ENCODE data around the gene OAT.

Gene OAT

GRCh38 chr10:124408357-124408756, 10.4 kb downstream of the OAT start:
- no peak overlapping the region for H3K4me3 ChIP-seq (replicated peaks; ENCODE audit: insufficient read depth, low read length)
- H3K27ac ChIP-seq (replicated peaks) = no peak overlapping the region
- no peak for DNase-seq (ENCODE audit: low read depth in 1 of 2, low spot score in 1 of 2)
- no peaks in the 10 kb centered on the region for H3K27me3 ChIP-seq (ENCODE audit: insufficient read depth, poor library complexity, severe bottlenecking)
- no peak for TF ChIP-seq POLR2AphosphoS5 (IDR thresholded peaks at IDR 0.05; ENCODE audit: low read depth)
- TF ChIP-seq SPI1 (IDR thresholded peaks at IDR 0.05; ENCODE audit: borderline replicate concordance, low read depth) = no peak
- TF ChIP-seq, protein P1, sequence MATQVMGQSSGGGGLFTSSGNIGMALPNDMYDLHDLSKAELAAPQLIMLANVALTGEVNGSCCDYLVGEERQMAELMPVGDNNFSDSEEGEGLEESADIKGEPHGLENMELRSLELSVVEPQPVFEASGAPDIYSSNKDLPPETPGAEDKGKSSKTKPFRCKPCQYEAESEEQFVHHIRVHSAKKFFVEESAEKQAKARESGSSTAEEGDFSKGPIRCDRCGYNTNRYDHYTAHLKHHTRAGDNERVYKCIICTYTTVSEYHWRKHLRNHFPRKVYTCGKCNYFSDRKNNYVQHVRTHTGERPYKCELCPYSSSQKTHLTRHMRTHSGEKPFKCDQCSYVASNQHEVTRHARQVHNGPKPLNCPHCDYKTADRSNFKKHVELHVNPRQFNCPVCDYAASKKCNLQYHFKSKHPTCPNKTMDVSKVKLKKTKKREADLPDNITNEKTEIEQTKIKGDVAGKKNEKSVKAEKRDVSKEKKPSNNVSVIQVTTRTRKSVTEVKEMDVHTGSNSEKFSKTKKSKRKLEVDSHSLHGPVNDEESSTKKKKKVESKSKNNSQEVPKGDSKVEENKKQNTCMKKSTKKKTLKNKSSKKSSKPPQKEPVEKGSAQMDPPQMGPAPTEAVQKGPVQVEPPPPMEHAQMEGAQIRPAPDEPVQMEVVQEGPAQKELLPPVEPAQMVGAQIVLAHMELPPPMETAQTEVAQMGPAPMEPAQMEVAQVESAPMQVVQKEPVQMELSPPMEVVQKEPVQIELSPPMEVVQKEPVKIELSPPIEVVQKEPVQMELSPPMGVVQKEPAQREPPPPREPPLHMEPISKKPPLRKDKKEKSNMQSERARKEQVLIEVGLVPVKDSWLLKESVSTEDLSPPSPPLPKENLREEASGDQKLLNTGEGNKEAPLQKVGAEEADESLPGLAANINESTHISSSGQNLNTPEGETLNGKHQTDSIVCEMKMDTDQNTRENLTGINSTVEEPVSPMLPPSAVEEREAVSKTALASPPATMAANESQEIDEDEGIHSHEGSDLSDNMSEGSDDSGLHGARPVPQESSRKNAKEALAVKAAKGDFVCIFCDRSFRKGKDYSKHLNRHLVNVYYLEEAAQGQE (IDR thresholded peaks at IDR 0.05; ENCODE audit: insufficient replicate concordance, low read depth) = no peak
- TF ChIP-seq GABPA (IDR thresholded peaks at IDR 0.05; ENCODE audit: low read depth) = no peak
- no peak for TF ChIP-seq CTCF (IDR thresholded peaks at IDR 0.05; ENCODE audit: insufficient read depth, low read length)

GRCh38 chr10:124407456-124407855, 11.3 kb downstream of the OAT start:
- Histone ChIP-seq H3K4me3 (replicated peaks; ENCODE audit: insufficient read depth, low read length) (no peak overlapping the region), H3K27me3 (ENCODE audit: insufficient read depth, poor library complexity, severe bottlenecking) (no peaks in the 10 kb centered on the region), H3K27ac (replicated peaks) (no peak overlapping the region)
- no peak for DNase-seq (ENCODE audit: low read depth in 1 of 2, low spot score in 1 of 2)
- TF ChIP-seq, protein P1 (IDR thresholded peaks at IDR 0.05; ENCODE audit: insufficient replicate concordance, low read depth) = no peak
- TF ChIP-seq SPI1 (IDR thresholded peaks at IDR 0.05; ENCODE audit: borderline replicate concordance, low read depth) (no peak), POLR2AphosphoS5 (IDR thresholded peaks at IDR 0.05; ENCODE audit: low read depth) (no peak), CTCF (IDR thresholded peaks at IDR 0.05; ENCODE audit: insufficient read depth, low read length) (no peak), GABPA (IDR thresholded peaks at IDR 0.05; ENCODE audit: low read depth) (no peak)

- no peak overlapping the region for H3K27ac ChIP-seq (replicated peaks)
- H3K4me3 ChIP-seq (replicated peaks; ENCODE audit: insufficient read depth, low read length) = no peak overlapping the region
- H3K27me3 ChIP-seq (ENCODE audit: insufficient read depth, poor library complexity, severe bottlenecking) = no peaks in the 10 kb centered on the region
- DNase-seq (ENCODE audit: low read depth in 1 of 2, low spot score in 1 of 2) = peak in 1 of 2 experiments; percentile 60
- TF ChIP-seq CTCF (IDR thresholded peaks at IDR 0.05; ENCODE audit: insufficient read depth, low read length) = peak; percentile 67
- 0 out of 2 replicates have a peak, but pooled peaks have one; percentile 9 for TF ChIP-seq GABPA (IDR thresholded peaks at IDR 0.05; ENCODE audit: low read depth)
- TF ChIP-seq SPI1 (IDR thresholded peaks at IDR 0.05; ENCODE audit: borderline replicate concordance, low read depth) = no peak
Measured at GRCh38 chr10:124403548-124403947, 15.2 kb downstream of the OAT start.

DNA sequence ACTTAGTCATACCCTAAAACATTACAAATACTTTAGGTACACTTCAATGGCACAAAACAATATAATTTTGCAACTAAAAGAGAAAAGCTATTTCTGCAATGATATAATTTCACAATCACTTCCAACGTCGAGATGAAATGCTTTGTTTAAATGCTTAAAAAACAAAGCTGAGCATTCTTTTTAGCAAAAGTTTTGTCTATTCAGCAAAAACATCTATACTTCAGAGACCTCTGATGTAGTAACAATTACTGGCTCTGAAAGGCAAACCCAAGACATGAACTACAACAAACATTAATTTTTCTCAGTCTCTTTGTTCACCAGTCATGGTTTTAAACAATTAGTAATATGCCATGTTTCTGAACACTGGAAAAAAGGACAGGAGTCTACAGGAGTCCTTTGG, 16.4 kb downstream of the OAT start:
- H3K4me3 ChIP-seq (replicated peaks; ENCODE audit: insufficient read depth, low read length) = no peak overlapping the region
- no peak overlapping the region for H3K27ac ChIP-seq (replicated peaks)
- no peak for DNase-seq (ENCODE audit: low read depth in 1 of 2, low spot score in 1 of 2)
- no peaks in the 10 kb centered on the region for H3K27me3 ChIP-seq (ENCODE audit: insufficient read depth, poor library complexity, severe bottlenecking)
- TF ChIP-seq, protein P1 (IDR thresholded peaks at IDR 0.05; ENCODE audit: insufficient replicate concordance, low read depth) = no peak
- TF ChIP-seq POLR2AphosphoS5 (IDR thresholded peaks at IDR 0.05; ENCODE audit: low read depth) (no peak), SPI1 (IDR thresholded peaks at IDR 0.05; ENCODE audit: borderline replicate concordance, low read depth) (no peak), GABPA (IDR thresholded peaks at IDR 0.05; ENCODE audit: low read depth) (no peak), CTCF (IDR thresholded peaks at IDR 0.05; ENCODE audit: insufficient read depth, low read length) (no peak)
